Small intestine (tissue), 16 donors: ENCODE data around the gene BIRC3. TPM values are rescaled to one million over a fixed set of nuclear protein-coding genes. Genes with fewer than 3 reads are reported as not detected.

ENCODE experiments used
- DNase-seq, 2 donors: peaks; one replicate each; pipeline versions ENCODE4 v3.0.0 to v3.0.0-alpha.2; 2013
- FAIRE-seq: peaks from 2 replicates; lab custom pipeline; 2012; peaks lifted over from hg19 to GRCh38; lab: Jason Lieb, UNC
- H3K27ac ChIP-seq, 3 donors: one replicate each; pipeline ENCODE4 v1.5.1; 2013; ENCODE audit warnings: low read length in 2 of 3, mild to moderate bottlenecking in 2 of 3, control low read depth in 1 of 3, inconsistent platforms in 1 of 3, low read depth in 1 of 3, moderate library complexity in 1 of 3
- H3K27me3 ChIP-seq, 3 donors: one replicate each; pipeline ENCODE4 v1.6.1; 2013; ENCODE audit warnings: low read length in 3 of 3, inconsistent platforms in 1 of 3; ENCODE audit not compliant: control insufficient read depth in 3 of 3, insufficient read depth in 3 of 3
- H3K36me3 ChIP-seq, 3 donors: one replicate each; pipeline ENCODE4 v1.6.1; 2013; ENCODE audit warnings: low read length in 3 of 3, inconsistent platforms in 1 of 3, low read depth in 1 of 3, mild to moderate bottlenecking in 1 of 3, moderate library complexity in 1 of 3; ENCODE audit not compliant: control insufficient read depth in 3 of 3, insufficient read depth in 2 of 3
- H3K4me1 ChIP-seq, 3 donors: one replicate each; pipeline ENCODE4 v1.6.1; 2013; ENCODE audit warnings: low read length in 2 of 3, inconsistent platforms in 1 of 3, low read depth in 1 of 3, mild to moderate bottlenecking in 1 of 3, moderate library complexity in 1 of 3; ENCODE audit not compliant: control insufficient read depth in 3 of 3, insufficient read depth in 2 of 3
- H3K4me3 ChIP-seq, 3 donors: one replicate each; pipeline ENCODE4 v1.5.1; 2013; ENCODE audit warnings: low read length in 3 of 3, control low read depth in 1 of 3, inconsistent platforms in 1 of 3, low read depth in 1 of 3, mild to moderate bottlenecking in 1 of 3, moderate library complexity in 1 of 3
- H3K9me3 ChIP-seq, 2 donors: one replicate each; pipeline ENCODE4 v1.6.1; 2013; ENCODE audit warnings: low read depth in 1 of 2, low read length in 1 of 2; ENCODE audit not compliant: control insufficient read depth in 2 of 2, insufficient read depth in 1 of 2
- WGBS, 3 donors: extraction: QIAGEN DNeasy Blood & Tissue Kit; methylation state at CpG; one replicate each; pipeline ENCODE4 v1.1.7; 2013; 5-methylcytosine and 5-hydroxymethylcytosine counted together
- long read RNA-seq, 10 donors: transcript quantifications; one replicate each; lab custom pipeline, GENCODE V29; 2026
- polyA plus RNA-seq, 4 donors: library from polyadenylated mRNA; stranded (reverse) in 3 of 4; unstranded in 1 of 4; fragments of 200-250 nt in 3 of 4; fragments of 120-200 nt in 1 of 4; gene quantifications; one replicate each; pipeline versions ENCODE4 v1.2.1 to v1.2.3, GENCODE V29; 2013
- donor health status: healthy with polysubstance abuse.
- donor health status: control.
- donor health status: control.
- donor health status: Bipolar disorder and iron deficiency.
- donor health status: healthy.

BIRC3 gene
- 10 to 100 TPM in 3 of 4 donors, 1 to 10 TPM in 1; 8.3 to 49.0 (median 29.0) TPM for polyA plus RNA-seq
- long read RNA-seq, donor 1, partial matches to known transcripts: 0 of 1 reads
- long read RNA-seq, donor 1, other reads (novel, unspliced or antisense): 0 of 1 reads
- long read RNA-seq, donor 2: 0 reads
- long read RNA-seq, donor 3: 0 reads
- long read RNA-seq, donor 4: 0 reads
- long read RNA-seq, donor 5, partial matches to known transcripts: 0 of 1 reads
- long read RNA-seq, donor 5, other reads (novel, unspliced or antisense): 0 of 1 reads
- long read RNA-seq, donor 6: 0 reads
- long read RNA-seq, donor 7: 0 reads
- long read RNA-seq, donor 8: 0 reads
- long read RNA-seq, donor 9: 0 reads
- long read RNA-seq, donor 10: 0 reads

DNA sequence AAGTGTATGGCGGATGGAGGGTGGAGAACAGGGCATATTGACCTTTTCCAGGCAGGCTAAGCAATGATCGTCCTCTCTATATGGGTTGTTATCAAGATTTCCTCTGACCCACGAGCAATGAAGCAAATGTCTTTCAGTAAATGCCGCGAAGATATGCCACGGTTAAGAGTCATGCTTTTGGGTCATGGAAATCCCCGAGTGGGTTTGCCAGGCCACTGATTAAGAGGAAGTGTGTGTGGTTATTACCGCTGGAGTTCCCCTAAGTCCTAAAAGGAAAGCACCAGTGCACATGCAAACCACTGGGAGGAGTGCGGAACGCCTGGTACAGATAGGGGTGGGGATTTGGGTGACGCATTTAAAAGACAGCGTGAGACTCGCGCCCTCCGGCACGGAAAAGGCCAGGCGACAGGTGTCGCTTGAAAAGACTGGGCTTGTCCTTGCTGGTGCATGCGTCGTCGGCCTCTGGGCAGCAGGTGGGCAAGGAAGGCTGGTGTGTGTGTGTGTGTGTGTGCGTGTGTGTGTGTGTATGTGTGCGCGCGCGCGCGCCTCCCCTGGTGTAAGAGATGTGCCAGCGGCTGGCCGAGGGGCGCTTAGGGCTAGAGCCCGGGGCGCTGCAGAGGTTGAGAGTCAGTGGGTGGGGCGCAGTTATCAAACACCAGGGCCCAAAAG is at the start of gene BIRC3:
Gene BIRC3, plus strand, starts transcription at position 386 of the 669 bp plus-strand sequence. CDS start 7,026 bp downstream, outside the sequence.
- FAIRE-seq: no peak
- peak within 1 kb of the TSS; percentile 27 to 93 (median 54) for H3K4me3 ChIP-seq
- WGBS, 3 donors: 1 to 2% (median 2%) methylated on average over 34 of the region's 34 CpGs

GRCh38 chr11:102267609-102268008 is 49.7 kb upstream of the BIRC3 start:
- H3K9me3 ChIP-seq: no peaks in the 10 kb centered on the region
- H3K27me3 ChIP-seq: no peaks in the 10 kb centered on the region
- no peaks in the 10 kb centered on the region for H3K36me3 ChIP-seq
- peak; percentile 59 to 77 for DNase-seq
- peaks cover 3 to 30% (median 6%) of the 10 kb centered on the region in 3 donors for H3K4me1 ChIP-seq
- no peak for FAIRE-seq
- H3K27ac ChIP-seq: peak overlapping the region in 2 of 3 donors; percentile 35 to 73
- 11 to 34% (median 16%) methylated on average over 5 of the region's 5 CpGs for WGBS, 3 donors
- peak overlapping the region in 1 of 3 donors; percentile 14 for H3K4me3 ChIP-seq

More for the DNA sequence above, at the start of gene BIRC3:
- Histone ChIP-seq H3K27me3 (no peaks in the 10 kb centered on the region), H3K27ac (peak within 1 kb of the TSS; percentile 21 to 97 (median 88)), H3K36me3 (no peaks in the 10 kb centered on the region), H3K9me3 (no peaks in the 10 kb centered on the region), H3K4me1 (peaks cover 4 to 21% (median 5%) of the 10 kb centered on the region in 3 donors)
- DNase-seq: peak; percentile 91 to 97

- no peak for FAIRE-seq
Observed at GRCh38 chr11:102268083-102268984, 49.0 kb upstream of the BIRC3 start.

DNA sequence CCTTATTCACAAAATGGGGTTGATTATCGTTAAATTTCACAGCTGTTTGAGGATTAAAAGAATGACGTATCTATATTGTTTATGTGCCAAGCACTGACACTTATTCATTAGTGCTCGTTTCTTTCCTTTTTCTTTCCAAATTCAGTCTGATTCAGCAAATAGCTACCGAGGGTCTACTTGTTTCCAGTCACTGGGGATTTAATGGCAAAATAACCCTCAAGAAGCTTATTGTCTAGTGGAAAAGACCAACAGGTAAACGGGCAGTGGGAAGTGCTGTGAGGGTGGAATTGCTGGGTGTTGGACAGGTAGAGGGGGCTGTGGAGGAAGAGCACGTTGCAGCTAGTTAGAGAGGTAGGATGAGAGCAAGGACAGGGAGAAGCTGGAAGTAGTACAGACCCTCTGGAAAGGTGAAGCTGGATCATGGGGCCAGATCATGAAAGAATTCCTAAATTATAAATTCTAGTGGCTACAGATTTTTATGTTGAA is 48.3 kb upstream of the BIRC3 start:
- Histone ChIP-seq H3K36me3 (no peaks in the 10 kb centered on the region), H3K9me3 (no peaks in the 10 kb centered on the region), H3K4me3 (peak overlapping the region in 2 of 3 donors; percentile 2 to 30), H3K4me1 (peaks cover 3 to 30% (median 6%) of the 10 kb centered on the region in 3 donors), H3K27me3 (no peaks in the 10 kb centered on the region), H3K27ac (peak overlapping the region in 1 of 3 donors; percentile 52)
- DNase-seq (no peak), FAIRE-seq (no peak)
- 7 to 10% (median 9%) methylated on average over 6 of the region's 6 CpGs for WGBS, 3 donors

More at GRCh38 chr11:102268083-102268984, 49.0 kb upstream of the BIRC3 start:
- no peaks in the 10 kb centered on the region for H3K9me3 ChIP-seq
- 7 to 13% (median 11%) methylated on average over 39 of the region's 39 CpGs for WGBS, 3 donors
- no peaks in the 10 kb centered on the region for H3K36me3 ChIP-seq
- DNase-seq: peak; percentile 96 to 97
- H3K27ac ChIP-seq: peak overlapping the region; percentile 33 to 73 (median 52)
- H3K27me3 ChIP-seq: no peaks in the 10 kb centered on the region
- H3K4me3 ChIP-seq: peak overlapping the region; percentile 22 to 40 (median 39)
- peaks cover 3 to 30% (median 6%) of the 10 kb centered on the region in 3 donors for H3K4me1 ChIP-seq

DNA sequence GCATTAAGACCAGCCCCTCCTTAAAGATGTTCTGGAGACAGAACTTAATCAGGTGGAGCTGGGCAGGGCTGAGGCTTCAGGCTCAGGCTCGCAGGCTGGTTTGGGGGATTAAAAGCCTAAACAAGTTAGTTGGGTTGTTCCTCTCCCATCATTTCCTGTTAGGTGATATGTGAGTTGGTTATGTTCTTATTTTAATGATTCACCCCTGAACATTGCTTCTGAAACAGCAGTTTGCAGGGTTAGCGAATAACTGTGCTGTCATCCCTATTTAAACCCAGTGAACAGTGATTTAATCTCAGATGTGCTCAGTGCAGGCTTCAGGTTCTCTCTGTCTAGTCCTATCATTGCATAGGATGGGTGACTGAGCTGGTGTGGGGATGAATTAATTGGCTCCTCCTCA is 47.4 kb upstream of the BIRC3 start:
- Histone ChIP-seq H3K36me3 (no peaks in the 10 kb centered on the region), H3K9me3 (peaks cover 0 to 8% of the 10 kb centered on the region in 2 donors), H3K27me3 (no peaks in the 10 kb centered on the region), H3K27ac (no peak overlapping the region), H3K4me1 (peaks cover 3 to 30% (median 6%) of the 10 kb centered on the region in 3 donors), H3K4me3 (no peak overlapping the region)
- no peak for FAIRE-seq
- peak in 1 of 2 donors; percentile 23 for DNase-seq
- 31 to 64% (median 50%) methylated on average over 2 of the region's 2 CpGs for WGBS, 3 donors

DNA sequence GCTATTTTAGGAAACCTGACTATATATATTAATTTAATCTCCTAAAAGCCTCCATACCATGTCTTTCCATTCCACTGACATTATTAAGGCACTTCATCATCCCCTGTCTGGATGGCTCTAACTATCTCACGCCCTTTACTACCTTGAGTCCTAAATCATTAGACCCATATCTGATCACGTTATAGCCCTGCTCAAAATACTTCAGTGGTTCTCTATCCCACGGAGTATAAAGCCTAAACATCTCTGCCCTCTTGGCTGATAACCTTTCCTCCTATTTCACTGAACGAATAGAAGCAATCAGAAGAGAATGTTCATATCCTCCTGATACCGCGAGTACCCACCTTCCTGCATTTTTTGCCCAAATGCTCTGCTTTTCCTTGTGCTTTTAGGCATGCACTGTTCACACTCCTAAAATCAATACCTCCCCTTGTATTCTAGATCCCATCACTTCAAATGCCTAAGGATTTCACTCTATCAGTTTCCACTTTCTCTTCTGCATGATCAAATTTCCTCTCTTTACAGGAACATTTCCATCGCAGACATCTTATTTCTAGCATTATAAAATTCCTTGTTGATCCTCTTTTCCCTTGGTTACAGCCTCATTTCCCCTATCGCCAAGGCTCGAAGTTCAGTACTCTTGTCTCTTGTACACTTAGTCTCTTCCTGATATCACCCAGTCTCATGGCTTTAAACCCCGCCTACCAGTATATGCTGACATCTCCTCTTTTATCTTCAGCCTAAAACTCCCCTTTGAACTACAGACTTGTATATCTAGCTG is 45.0 kb upstream of the BIRC3 start:
- no peak for FAIRE-seq
- no peaks in the 10 kb centered on the region for H3K36me3 ChIP-seq
- 15 to 50% (median 43%) methylated on average over 10 of the region's 10 CpGs for WGBS, 3 donors

DNA sequence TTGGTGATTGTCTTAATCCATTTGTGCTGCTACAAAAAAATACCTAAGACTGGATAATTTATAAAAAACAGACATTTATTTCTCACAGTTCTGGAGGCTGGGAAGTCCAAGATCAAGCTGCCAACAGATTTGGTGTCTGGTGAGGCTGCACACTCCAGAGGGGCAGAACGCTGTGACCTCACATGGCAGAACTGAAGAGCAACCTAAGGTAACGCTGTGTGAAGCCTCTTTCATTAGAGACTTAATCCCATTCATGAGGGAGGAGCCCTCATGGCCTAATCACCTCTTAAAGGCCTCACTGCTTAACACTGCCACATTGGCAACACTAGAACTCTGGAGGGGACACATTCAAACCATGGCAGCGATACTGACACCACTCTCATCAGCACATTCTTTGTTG is 42.7 kb upstream of the BIRC3 start:
- Histone ChIP-seq H3K4me3 (no peak overlapping the region), H3K36me3 (no peaks in the 10 kb centered on the region), H3K27ac (no peak overlapping the region), H3K4me1 (peaks cover 0 to 16% (median 3%) of the 10 kb centered on the region in 3 donors), H3K27me3 (no peaks in the 10 kb centered on the region), H3K9me3 (peaks cover 0 to 8% of the 10 kb centered on the region in 2 donors)
- DNase-seq (no peak), FAIRE-seq (no peak)
- WGBS, 3 donors: 94 to 96% (median 94%) methylated on average over 3 of the region's 3 CpGs

More for the DNA sequence above, 45.0 kb upstream of the BIRC3 start:
- Histone ChIP-seq H3K4me3 (no peak overlapping the region), H3K27me3 (no peaks in the 10 kb centered on the region), H3K27ac (peak overlapping the region; percentile 23 to 57 (median 35)), H3K9me3 (peaks cover 0 to 8% of the 10 kb centered on the region in 2 donors), H3K4me1 (peaks cover 3 to 30% (median 6%) of the 10 kb centered on the region in 3 donors)
- peak; percentile 87 to 89 for DNase-seq
